Mesendoderm (in vitro differentiated cells): Measurements from ENCODE around the gene CSE1L. TPM values are rescaled to one million over a fixed set of nuclear protein-coding genes. Genes with fewer than 3 reads are reported as not detected.

Source experiments
- DNase-seq: peaks from one replicate; pipeline ENCODE4 v3.0.0; 2013
- H2AK5ac ChIP-seq: 2 replicates; pipeline ENCODE4 v1.6.1; 2013; ENCODE audit warnings: low read length, inconsistent platforms
- H2BK120ac ChIP-seq: 2 replicates; pipeline ENCODE4 v1.6.1; 2013; ENCODE audit warnings: low read depth, mild to moderate bottlenecking, low read length, moderate library complexity, mixed read lengths
- H2BK15ac ChIP-seq: replicated peaks from 2 replicates; pipeline ENCODE4 v1.6.1; 2013; ENCODE audit warnings: low read depth, mild to moderate bottlenecking, moderate library complexity
- H2BK5ac ChIP-seq: 2 replicates; pipeline ENCODE4 v1.6.1; 2013; ENCODE audit warnings: low read length, inconsistent platforms
- H3K18ac ChIP-seq: 2 replicates; pipeline ENCODE4 v1.6.1; 2013; ENCODE audit warnings: mild to moderate bottlenecking, low read length, mixed read lengths
- H3K23ac ChIP-seq: one replicate; pipeline ENCODE4 v1.6.1; 2013; ENCODE audit warnings: low read length
- H3K27ac ChIP-seq: 2 replicates; pipeline ENCODE4 v1.5.1; 2013; ENCODE audit warnings: low read depth, mild to moderate bottlenecking, inconsistent platforms, low read length, moderate library complexity
- H3K27me3 ChIP-seq: 2 replicates; pipeline ENCODE4 v1.6.1; 2013; ENCODE audit warnings: low read length, control low read depth, mild to moderate bottlenecking, inconsistent platforms; ENCODE audit not compliant: insufficient read depth, poor library complexity
- H3K36me3 ChIP-seq: 2 replicates; pipeline ENCODE4 v1.6.1; 2013; ENCODE audit warnings: low read length, inconsistent platforms; ENCODE audit not compliant: control insufficient read depth, insufficient read depth
- H3K4ac ChIP-seq: one replicate; pipeline ENCODE4 v1.6.1; 2013; ENCODE audit warnings: low read depth, mild to moderate bottlenecking, low read length, moderate library complexity
- H3K4me1 ChIP-seq: 2 replicates; pipeline ENCODE4 v1.6.1; 2013; ENCODE audit warnings: low read depth, low read length, inconsistent platforms; ENCODE audit not compliant: control insufficient read depth
- H3K4me2 ChIP-seq: 2 replicates; pipeline ENCODE4 v1.6.1; 2013; ENCODE audit warnings: low read length
- H3K4me3 ChIP-seq: 2 replicates; pipeline ENCODE4 v1.5.1; 2013; ENCODE audit warnings: mild to moderate bottlenecking, low read length
- H3K56ac ChIP-seq: one replicate; pipeline ENCODE4 v1.6.1; 2013; ENCODE audit warnings: low read length
- H3K79me1 ChIP-seq: 2 replicates; pipeline ENCODE4 v1.6.1; 2013; ENCODE audit warnings: low read length, inconsistent platforms
- H3K79me2 ChIP-seq: 2 replicates; pipeline ENCODE4 v1.6.1; 2013; ENCODE audit warnings: mild to moderate bottlenecking, low read length; ENCODE audit not compliant: control insufficient read depth, insufficient read depth
- H3K9ac ChIP-seq: 2 replicates; pipeline ENCODE4 v1.6.1; 2013; ENCODE audit warnings: low read length, inconsistent platforms
- H4K5ac ChIP-seq: one replicate; pipeline ENCODE4 v1.6.1; 2013; ENCODE audit warnings: low read length
- H4K8ac ChIP-seq: one replicate; pipeline ENCODE4 v1.6.1; 2013; ENCODE audit warnings: low read depth, mild to moderate bottlenecking, control low read depth, low read length, moderate library complexity
- WGBS: extraction: QIAGEN DNeasy Blood & Tissue Kit; methylation state at CpG from one replicate; pipeline ENCODE4 v1.1.7; 2013; ENCODE audit warnings: low lambda C conversion rate, missing lambda C conversion rate; ENCODE audit not compliant: insufficient coverage; ENCODE audit errors: extremely low coverage; 5-methylcytosine and 5-hydroxymethylcytosine counted together
- small RNA-seq: library from polyadenylated mRNA; stranded (forward); fragments of <200 nt; extraction: miRNeasy Mini kit (QIAGEN cat#:217004); gene quantifications from one replicate; pipeline ENCODE3, GENCODE V24; 2013; ENCODE audit not compliant: insufficient read depth

Gene CSE1L

DNA sequence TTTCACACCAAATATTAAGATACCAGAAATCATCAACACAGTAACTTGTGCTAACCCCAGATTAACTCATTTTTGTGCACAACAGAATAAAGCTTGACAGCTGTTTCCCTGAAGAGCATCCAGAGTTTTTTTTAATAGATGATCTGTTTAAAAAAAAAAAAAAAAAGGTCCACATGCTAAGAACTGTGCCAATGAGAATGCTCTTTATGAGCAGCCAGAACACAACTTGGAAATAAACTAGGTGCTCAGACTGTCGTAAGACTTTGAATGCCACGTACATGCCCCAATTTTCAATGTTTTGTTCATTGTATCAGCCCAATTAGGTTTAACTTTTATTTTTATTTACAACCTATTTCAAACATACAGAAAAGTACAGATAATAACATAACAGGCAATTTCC is 94.7 kb downstream of the CSE1L start:
- Histone ChIP-seq H3K18ac (no peak overlapping the region), H3K4me2 (no peak overlapping the region), H2BK120ac (no peak overlapping the region), H3K23ac (no peak overlapping the region), H3K79me2 (no peaks in the 10 kb centered on the region), H3K79me1 (no peaks in the 10 kb centered on the region), H3K4me1 (no peaks in the 10 kb centered on the region), H3K56ac (no peak overlapping the region), H3K27me3 (no peaks in the 10 kb centered on the region), H2AK5ac (no peak overlapping the region), H3K27ac (no peak overlapping the region), H3K4me3 (no peak overlapping the region), H3K36me3 (no peaks in the 10 kb centered on the region), H2BK15ac (no peak overlapping the region), H2BK5ac (no peak overlapping the region), H4K8ac (no peak overlapping the region), H3K4ac (no peak overlapping the region), H3K9ac (no peak overlapping the region), H4K5ac (no peak overlapping the region)
- no peak for DNase-seq
- no CpG with 5 or more reads among the region's 2 CpGs for WGBS

Small RNA genes within 50 kb of the gene (small RNA-seq; reads per million reads assigned to genes)
- gene SNAP23P1 = not detected
